NK-92 treated with Interleukin-12 subunit alpha and Interleukin-12 subunit beta, amount 100 ng/mL, for 24 hours (cell line): ENCODE results near the gene HMCN1.
"Not testable (repeated sequence)": the region's sequence is repeated elsewhere in the genome, so short reads cannot be mapped to it uniquely, and the experiment has no call there.

Source experiments
- DNase-seq: peaks from one replicate; lab custom pipeline; 2025; lab: John Stamatoyannopoulos, UW

Gene HMCN1

DNA sequence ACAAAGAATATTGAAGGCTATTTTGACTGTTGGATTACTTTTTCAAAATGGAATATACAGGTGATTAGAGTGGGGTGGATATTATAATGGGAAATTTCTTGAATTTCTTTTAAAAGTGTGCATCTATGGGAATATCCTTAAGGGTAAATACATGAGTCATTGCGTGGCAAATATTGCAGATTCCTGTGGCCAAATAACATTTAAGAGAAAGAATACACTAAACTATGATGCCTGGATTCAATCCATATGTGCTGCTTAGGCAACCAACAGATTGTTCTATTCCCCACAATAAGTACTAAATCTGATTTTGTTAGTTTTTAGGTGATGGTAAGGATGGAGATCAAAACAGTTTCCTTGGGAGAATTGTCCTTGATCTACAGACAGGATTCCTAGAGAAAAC, 119.5 kb downstream of the HMCN1 start:
- no peak for DNase-seq

DNA sequence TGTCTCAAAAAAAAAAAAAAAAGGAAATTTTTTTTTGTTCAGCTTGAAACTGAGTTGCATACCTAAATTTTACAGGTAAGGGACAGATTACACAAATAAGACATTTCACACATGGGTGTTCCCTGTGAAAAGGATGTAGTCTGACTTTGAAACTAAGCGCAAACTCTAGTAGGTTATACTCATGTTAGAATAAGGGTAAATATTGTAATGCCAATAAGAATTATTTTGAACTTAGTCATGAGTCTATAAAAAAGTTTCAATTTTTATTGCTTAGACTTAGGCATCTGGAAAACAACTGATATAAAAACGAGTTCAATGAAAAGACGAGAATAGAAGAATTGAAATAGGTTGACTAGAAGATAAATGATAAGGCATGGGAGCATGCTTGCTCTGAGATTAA, 122.3 kb downstream of the HMCN1 start:
- no peak for DNase-seq

DNA sequence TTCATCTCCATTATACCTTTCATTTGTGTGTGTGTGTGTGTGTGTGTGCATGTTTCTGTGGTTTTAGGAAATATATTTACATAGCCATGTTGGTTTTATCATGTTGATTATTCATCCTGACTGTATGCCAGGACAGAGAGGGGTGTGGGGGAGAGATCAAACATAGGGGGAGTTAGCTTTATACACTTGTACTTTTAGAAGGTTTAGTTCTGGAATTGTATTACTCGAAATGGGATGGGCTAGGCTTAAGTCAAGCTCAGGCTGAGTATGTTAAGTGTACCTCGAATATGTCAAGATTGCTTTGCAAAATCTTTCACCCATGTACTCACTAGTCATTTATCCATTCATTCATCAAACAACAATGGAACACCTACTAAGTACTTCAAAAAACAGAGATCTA, 123.3 kb downstream of the HMCN1 start:
- DNase-seq: no peak

DNA sequence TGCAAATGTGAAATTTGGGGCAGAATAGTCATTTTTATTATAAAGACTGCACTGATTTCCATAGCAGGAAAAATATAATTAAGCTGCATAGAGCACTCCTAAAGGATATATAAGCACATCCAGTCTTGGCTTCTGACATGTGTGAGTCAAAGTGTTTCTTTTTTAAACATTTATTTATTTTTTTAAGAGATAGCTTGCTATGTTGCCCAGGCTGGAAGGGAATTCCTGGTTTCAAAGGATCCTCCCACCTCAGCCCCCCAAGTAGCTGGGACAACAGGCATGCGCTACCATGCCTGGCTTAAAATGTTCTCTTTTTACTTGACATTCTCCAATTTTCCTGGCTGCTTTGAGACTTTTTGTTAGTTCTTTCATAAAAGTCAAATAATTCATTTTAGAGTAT, 126.1 kb downstream of the HMCN1 start:
- DNase-seq: no peak

DNA sequence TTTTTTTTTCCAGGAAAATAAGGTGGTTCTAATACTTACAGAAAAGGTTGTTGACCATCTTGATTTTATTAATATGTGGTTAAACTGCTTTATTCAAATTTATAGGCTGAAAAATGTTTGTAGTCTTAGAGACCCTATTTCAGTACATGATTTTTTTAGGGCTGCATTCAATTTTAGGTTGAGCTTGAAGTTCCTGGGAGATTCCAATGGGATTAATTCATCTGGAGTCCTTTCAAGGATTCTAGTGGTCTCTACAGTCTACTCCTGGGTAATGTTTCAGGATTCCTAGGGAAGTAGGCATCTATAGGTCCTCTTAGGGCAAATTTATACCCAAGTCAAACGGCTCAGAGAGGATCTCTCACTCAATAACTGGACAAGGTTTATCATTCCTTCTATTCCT, 126.7 kb downstream of the HMCN1 start:
- no peak for DNase-seq

DNA sequence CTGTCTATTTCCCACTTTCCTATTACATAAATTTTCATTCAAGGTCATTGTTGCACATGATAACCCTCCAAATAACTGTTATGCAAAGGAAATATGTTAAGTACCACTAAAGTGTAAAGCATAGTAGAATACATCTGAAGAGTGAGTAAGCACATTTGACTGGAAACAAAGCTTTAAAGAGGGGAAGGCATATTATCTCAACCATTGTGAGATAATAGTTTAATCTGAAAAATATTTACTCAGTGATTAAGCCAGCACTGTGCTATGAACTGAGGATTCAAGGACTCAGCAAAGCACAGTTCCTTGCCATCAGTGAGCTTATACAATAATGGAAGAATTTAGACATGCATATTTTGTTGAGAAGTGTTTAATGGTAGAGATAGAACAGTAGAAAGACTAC, 127.4 kb downstream of the HMCN1 start:
- DNase-seq: no peak

DNA sequence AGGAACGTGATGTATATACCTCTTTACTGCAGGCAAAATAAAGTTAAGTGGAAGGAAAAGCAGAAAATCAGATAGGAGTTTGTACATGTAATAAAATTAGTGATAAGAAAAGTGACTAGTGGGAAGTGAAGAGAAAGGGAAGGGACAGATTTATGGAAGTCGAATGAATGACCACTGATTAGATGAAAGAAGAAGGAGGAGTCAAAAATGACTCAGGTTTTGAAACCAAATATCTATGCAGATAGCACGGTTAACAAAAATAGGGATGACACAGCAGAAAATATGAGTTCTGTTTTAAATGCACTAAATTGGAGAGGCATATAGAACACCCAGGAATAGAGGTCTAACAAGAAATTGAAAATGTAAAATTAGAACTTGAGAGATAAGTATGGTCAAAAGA, 128.0 kb downstream of the HMCN1 start:
- DNase-seq: no peak

DNA sequence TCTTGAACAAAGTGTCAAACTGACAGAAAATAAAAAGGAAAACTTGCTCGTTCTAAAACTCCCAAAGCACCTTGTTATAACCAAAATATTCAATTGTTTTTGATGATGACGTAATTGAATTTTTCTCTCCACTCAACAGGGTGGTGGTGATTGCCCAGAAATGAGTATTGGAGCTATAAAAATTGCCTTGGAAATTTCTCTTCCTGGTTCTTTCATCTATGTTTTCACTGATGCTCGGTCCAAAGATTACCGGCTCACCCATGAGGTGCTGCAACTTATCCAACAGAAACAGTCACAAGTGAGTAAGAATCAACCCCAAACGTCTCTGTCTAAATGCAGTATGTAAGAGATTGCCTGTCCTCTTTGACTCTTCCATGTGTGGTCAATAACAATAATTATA, 130.1 kb downstream of the HMCN1 start:
- no peak for DNase-seq

DNA sequence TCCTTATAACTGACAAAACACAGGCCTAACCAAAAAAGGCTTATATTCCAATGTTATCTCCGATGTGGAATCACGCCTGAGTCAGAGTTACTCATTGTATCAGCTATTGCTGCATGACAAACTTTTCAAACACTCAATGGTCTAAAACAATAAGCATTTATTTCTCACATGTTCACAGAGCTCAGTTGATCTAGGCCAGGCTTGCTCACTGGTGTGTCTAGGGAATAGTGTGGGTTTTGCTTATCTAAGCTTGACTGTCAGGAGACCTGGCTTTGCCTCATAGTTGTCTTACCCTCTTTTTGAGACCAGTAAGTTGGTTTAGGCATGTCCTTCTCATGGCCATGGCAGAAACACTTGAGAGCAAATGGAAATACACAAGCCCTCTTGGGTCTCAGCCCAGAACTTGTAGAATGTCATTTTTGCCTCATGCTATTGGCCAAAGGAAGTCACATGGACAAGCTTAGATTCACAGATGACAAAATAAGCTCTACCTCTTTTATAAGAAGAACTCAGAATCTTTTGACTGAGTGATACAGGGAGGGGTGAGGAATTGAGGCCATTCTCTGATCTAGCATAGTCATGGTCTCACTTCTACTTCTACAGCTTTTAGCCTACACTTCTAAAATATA, 130.8 kb downstream of the HMCN1 start:
- no peak for DNase-seq

DNA sequence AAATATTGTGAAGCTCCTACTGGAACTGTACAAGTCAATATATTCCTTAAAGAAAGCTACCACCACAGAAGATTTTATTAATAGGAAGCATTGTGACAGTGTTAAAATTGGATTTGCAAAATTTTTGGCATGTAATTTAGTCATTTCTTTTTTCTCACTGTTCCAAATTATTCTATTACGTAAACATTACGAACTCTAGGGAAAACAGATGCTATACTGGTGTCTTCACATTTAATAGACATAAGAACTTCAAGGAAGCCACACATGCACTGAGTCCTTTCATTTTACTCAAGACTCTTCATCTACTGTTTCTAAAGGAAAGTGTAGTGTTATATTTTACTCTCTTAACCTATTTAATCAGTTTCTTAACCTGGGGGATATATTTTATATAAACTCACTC, 135.4 kb downstream of the HMCN1 start:
- no peak for DNase-seq

DNA sequence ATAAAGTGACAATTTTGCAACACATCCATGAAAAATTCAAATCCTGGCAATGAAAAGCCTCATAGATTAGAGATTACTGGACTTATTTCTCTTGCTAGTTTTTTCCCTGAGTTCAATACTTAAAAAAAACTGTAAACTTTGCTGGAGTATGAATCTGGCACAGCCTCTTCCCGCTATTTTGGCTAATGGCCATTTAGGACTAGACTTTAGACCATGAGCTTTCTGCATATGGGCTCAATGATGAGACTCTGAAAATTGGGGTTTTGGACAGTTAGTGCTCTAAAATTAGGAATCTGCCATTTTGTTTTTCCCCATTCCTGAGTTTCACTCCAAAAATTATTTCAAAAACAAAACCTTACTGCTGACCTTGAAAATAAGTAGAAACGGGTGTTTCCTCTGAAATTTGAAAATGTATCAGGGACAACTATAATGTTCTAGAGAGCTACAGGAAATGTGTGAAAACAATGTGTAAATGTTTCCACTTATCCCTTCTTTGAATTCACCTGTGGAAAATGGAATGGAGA, 137.5 kb downstream of the HMCN1 start:
- DNase-seq: no peak

DNA sequence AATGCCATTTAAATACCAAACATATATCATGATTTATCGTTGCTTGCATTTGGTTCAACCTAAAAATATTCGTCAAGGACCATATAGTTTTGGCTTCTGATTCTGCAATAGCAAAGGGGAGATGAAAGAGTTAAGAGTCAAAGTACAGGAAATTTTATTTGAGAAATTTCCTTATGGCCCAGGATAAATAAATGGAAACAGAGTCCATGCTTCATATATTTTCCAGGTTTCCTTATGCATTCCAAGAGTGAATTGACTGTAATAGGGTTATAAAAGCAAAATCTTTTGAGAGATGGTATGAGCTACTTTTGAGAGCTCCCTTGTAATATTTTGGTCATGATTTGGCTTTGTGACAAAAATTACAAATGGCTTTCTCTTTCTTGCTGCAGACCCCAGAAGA, 140.1 kb downstream of the HMCN1 start:
- no peak for DNase-seq

DNA sequence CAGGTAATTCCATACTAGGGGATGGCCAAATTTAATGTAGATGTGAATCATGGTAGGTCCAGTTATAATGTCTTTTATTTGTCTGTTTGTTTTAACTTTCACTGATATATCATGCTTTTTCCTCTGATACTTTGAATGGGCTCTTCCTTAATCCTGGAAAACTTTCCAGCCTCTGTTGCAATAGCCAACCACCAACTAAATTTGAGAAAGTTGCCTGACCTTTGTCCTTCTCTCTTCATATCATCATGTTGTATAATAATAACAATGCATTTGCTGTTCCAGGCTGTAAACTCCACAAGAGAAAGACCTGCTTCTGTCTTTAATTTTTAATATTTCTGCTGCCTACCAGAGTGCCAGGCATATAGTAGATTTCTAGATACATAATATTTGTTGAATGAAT, 146.1 kb downstream of the HMCN1 start:
- DNase-seq: no peak

DNA sequence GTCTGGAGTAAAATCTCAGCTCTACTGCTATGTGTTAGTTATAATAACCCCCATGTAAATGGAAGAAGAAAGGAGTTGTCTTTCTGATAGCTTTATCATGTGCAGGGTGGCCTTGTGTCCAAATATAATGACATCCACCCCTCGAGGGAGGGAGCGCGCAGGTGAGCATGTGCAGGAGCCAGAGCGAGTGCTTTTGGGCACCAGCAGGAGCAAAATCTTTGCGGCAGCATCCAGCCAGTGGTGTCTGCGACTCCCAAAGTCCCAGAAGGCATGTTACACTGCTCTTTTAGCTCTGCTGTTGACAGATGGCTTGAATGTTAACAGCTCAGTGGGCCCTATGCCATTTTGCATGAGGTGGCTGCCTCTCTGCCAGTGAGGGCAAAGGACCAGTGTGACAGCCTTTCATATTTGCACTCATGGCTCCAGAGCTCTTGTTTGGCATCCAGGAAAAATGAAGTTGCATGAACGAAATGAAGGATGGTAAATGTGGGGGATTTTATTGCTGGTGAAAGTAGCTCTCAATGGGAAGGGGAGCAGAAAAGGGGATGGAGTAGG, 146.7 kb downstream of the HMCN1 start:
- DNase-seq: no peak

DNA sequence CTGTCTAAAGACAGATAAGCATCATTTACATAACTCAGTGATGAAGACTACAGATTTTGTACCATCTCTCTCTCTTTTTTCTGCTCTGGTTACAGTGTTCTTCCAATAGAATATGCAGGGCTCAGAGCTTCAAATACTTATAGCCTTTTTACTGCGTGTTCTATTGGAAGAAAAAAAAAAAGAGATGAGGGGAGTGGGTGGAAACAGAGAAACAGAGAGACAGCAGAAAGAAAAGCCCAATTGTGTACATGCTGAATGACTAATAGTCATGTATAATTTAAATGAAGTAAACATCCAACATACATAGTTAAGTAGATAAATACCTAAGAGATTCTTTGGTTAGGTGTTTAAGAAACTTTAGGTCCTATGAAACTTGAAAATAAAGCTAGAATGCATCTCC, 151.9 kb downstream of the HMCN1 start:
- DNase-seq: no peak

DNA sequence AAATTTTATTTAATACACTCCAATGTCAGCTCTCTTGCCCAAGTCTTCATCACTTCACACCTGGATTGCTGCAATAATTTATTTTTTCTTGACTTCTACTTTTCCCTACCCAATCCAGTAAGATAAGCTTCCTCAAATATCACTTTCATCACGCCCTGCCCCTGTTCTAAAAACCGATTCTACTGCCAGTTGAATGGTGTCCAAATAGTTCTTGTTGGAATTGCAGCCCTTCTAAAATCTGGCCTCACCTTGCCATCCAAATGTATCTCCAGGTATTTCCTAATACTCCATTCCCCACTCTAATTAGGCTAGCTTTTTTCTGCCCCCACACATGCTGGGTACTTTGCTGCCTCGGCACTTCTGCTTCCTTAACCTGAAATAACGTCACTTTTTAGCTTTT, 152.5 kb downstream of the HMCN1 start:
- DNase-seq: no peak

DNA sequence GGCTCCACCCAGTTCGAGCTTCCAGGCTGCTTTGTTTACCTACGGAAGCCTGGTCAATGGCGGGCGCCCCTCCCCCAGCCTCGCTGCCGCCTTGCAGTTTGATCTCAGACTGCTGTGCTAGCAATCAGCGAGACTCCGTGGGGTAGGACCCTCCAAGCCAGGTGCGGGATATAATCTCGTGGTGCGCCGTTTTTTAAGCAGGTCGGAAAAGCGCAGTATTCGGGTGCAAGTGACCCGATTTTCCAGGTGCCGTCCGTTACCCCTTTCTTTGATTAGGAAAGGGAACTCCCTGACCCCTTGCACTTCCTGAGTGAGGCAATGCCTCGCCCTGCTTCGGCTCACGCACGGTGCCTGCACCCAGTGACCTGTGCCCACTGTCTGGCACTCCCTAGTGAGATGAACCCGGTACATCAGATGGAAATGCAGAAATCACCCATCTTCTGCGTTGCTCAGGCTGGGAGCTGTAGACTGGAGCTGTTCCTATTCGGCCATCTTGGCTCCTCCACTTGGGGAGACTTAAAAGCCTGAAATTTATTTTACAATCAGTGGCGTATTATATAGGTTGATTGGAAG, 158.7 kb downstream of the HMCN1 start:
- DNase-seq: not testable (repeated sequence)

DNA sequence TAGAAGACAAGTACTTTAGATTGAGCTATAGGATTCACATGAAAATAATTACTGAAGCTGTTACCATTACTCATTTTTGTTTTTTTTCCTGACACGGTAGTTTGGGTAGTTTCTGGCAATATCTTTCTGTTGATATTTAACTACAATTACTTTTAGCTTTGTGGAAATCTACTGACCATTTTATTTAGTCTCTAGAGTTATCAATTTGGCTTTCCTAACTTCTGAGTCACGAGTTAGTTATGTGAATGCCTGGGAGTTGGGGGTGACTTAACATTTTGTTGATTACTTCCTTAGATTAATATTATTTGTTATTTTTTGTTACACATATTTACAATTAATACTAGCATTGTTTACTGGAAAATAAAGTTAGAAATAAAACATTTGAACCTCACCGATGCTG, 160.6 kb downstream of the HMCN1 start:
- no peak for DNase-seq

DNA sequence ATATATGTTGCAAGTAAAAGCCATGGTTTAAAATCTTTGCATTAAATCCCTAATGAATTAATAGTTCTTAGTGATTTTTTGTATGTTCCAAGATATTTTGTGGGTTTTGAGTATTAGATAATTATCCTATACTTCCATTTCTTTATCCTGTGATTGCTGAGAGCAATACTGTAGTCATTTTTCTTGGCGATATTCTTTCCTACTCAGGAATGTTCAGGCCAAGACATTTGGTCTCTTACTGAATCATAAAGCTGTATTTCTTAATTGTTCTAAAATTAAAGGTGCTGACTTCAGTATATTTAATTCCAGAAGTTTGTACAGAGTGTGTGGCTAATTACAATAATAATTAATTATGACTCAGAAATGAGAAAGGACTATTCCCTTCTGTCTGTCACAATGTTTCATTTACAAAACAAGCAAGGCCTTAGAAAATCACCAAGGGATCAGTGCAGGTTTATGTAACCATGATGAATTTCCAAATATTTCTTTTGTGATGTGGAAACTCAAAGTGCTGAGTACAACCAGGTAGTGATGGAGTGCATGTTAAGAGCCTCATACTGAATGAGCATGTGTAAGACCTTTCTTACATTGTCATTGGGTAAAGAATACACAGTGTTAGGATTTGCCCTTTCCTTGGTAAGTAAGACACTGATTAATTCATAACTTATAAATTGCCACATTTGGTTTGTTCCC, 161.2 kb downstream of the HMCN1 start:
- DNase-seq: no peak

DNA sequence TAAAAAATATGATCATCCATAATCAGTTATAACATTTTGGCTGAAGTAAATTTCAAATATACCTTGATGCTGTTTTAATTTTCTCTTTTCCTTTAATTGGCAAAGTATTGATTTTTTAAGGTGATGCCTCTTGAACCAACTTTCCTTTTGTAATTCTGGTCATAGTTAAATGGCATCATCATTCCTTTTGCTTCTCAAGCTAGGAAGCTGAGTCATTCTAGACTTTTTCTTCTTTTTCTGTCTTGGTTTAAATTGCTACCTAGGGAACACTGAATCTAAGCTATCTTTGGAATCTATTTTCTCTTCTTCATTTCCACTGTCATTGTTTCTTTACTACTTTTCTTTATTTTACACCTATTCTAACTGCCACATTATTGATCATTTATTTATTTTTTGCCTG, 162.7 kb downstream of the HMCN1 start:
- no peak for DNase-seq

DNA sequence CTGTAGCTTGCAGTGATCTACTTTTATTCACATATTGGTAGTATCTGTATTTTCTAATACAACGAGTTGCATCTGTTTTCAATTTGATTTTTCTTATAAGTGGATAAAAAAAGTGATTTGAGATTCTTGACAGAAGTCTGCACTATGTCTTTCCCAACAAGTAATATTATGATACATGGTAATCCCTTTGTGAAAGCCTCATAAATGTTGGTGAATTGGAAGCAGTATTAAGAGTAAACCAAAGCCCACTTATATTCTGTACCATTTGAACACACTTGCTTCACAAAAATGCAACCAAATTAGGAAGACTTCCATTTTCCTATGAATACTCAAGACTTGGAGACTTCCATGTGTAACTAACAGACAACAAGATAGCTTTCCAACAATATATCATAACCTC, 172.0 kb downstream of the HMCN1 start:
- no peak for DNase-seq

DNA sequence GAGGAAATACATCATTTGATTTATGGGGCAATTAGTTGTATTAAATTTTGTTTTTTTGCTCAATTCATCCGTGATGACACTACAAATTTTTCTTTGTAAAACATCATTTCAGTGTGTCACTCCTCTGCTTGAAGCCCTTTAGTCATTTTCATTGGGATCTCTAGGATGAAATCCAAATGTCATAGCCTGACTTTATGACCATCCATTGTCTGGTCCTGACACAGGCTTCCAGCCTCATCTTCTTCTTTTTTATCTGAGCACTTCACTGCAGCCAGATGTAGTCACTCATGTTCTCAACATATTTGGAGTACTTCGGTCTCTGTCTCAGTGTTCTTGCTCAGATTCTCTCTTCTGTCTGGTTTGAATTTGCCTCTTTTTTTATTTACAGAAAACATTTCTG, 173.1 kb downstream of the HMCN1 start:
- no peak for DNase-seq

DNA sequence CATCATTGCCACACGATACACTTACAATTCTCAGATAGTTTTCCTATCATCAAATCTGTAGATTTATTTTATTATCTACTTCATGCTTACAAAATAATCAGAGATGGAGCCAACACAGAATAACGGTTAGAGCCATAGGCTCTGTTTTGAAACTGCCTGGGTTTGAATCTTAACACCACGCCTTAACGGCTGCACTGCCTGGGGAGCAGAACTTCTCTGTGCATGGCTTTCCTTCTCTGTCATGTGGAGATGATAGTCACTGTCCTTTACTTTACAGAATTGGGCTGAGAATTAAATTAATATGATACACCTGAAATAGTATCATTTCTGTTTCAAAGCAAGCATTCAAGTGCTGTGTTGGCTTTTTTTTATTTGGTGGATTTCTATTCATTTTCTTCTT, 177.8 kb downstream of the HMCN1 start:
- DNase-seq: no peak
